A673 (cell line): Measurements from ENCODE around the gene TK2. TPM values are rescaled to one million over a fixed set of nuclear protein-coding genes. Genes with fewer than 3 reads are reported as not detected.

Experiments used
- BruUV-seq: library from RNA; stranded (reverse); fragments of 400-500 nt; replicated peaks from 2 replicates; lab custom pipeline; 2021; lab: Mats Ljungman, UMichigan
- CTCF ChIA-PET: fragments of 300-600 bp; sonication (Branson Sonifier 250); formaldehyde crosslinking; loops from one replicate; lab custom pipeline; 2022; ENCODE audit warnings: antibody characterized with exemption; lab: Charles Lee
- POLR2A ChIA-PET: fragments of 300-600 bp; sonication (Branson Sonifier 250); formaldehyde crosslinking; loops from one replicate; lab custom pipeline; 2022; ENCODE audit warnings: antibody characterized with exemption; ENCODE audit not compliant: low non-redundant PET; lab: Charles Lee
- DNase-seq: peaks from one replicate; pipeline ENCODE4 v3.0.0-alpha.2; 2015; ENCODE audit warnings: low spot score
- H3K27ac ChIP-seq: fragments of 200-600 bp; sonication (generic); 2 replicates; pipeline ENCODE4 v1.5.1; 2016; ENCODE audit warnings: mixed run types, low read depth, mild to moderate bottlenecking, mixed read lengths, antibody characterized with exemption, low read length; ENCODE audit not compliant: poor library complexity, severe bottlenecking
- H3K27me3 ChIP-seq: fragments of 200-600 bp; sonication (generic); replicated peaks from 2 replicates; pipeline ENCODE4 v1.6.1; 2017; ENCODE audit warnings: mixed run types, low read depth, mild to moderate bottlenecking, mixed read lengths, antibody characterized with exemption, low read length; ENCODE audit not compliant: insufficient read depth, poor library complexity
- H3K36me3 ChIP-seq: fragments of 200-600 bp; sonication (generic); 2 replicates; pipeline ENCODE4 v1.6.1; 2016; ENCODE audit warnings: mixed run types, mild to moderate bottlenecking, mixed read lengths, antibody characterized with exemption, low read length; ENCODE audit not compliant: insufficient read depth, poor library complexity, severe bottlenecking
- H3K4me1 ChIP-seq: fragments of 200-600 bp; sonication (generic); 2 replicates; pipeline ENCODE4 v1.6.1; 2017; ENCODE audit warnings: mixed run types, mild to moderate bottlenecking, mixed read lengths, antibody characterized with exemption, low read length; ENCODE audit not compliant: insufficient read depth, poor library complexity, severe bottlenecking
- H3K4me3 ChIP-seq: fragments of 200-600 bp; sonication (generic); 2 replicates; pipeline ENCODE4 v1.5.1; 2016; ENCODE audit warnings: low read depth, mixed run types, mild to moderate bottlenecking, mixed read lengths, low read length; ENCODE audit not compliant: poor library complexity, severe bottlenecking
- H3K9me3 ChIP-seq: fragments of 200-600 bp; sonication (generic); 2 replicates; pipeline ENCODE4 v1.6.1; 2016; ENCODE audit warnings: mixed run types, low read depth, mild to moderate bottlenecking, mixed read lengths, antibody characterized with exemption, low read length; ENCODE audit not compliant: poor library complexity, severe bottlenecking
- EZH2 ChIP-seq: fragments of 200-600 bp; sonication (generic); IDR thresholded peaks from 2 replicates; pipeline ENCODE4 v1.6.1; 2017; ENCODE audit warnings: borderline replicate concordance, low read depth, mild to moderate bottlenecking, mixed read lengths, antibody characterized with exemption, low read length; ENCODE audit not compliant: poor library complexity, severe bottlenecking
- intact Hi-C: fragments of 100-400 bp; cut with micrococcal nuclease; formaldehyde crosslinking; loops from one replicate; pipeline ENCODE4 v1.10.0; 2022; ENCODE audit not compliant: unreplicated experiment
- total RNA-seq: library from RNA; stranded (reverse); gene quantifications from 2 replicates; pipeline ENCODE4 v1.2.3, GENCODE V29; 2021
- TF ChIP-seq, protein P1 (sequence below): fragments of 300-800, 200-600 bp; sonication (generic); conservative IDR thresholded peaks from 2 replicates; pipeline ENCODE4 v1.5.1; 2017; ENCODE audit warnings: low read depth, mild to moderate bottlenecking, antibody characterized with exemption, low read length, moderate library complexity, mixed read lengths

TK2 gene
- total RNA-seq, 1 experiment from 2014 or later = 8.2 TPM

DNA sequence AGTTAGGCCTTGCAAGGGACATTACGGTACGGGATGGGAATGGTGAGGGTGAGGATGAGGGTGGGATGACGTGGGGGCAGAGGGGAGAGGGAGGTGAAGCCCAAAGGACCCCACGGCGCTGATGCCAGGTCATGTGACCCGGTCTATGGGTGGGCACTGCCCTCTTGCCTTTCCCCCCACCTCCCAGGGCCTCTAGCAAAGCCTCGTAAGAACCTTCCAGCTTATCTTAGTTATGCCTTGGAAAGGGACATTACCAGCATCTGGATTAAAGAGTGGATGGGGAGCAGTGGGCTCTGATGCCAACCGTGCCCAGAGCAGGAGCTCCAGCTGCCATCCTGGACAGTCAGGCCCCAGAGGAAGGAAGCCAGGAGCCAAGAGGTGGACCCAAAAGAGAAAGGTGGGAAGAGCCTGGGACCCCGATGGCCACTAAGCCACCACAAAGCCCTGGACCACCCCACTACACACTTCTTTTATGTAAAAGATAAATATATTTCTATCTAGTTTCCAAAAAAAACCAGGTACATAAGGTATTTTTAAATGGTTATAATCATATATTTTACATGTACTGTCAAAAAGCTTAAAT, 40.9 kb downstream of the TK2 start:
- no peak overlapping the region for H3K4me3 ChIP-seq
- H3K9me3 ChIP-seq = no peaks in the 10 kb centered on the region
- H3K4me1 ChIP-seq = no peaks in the 10 kb centered on the region
- H3K27ac ChIP-seq = no peak overlapping the region
- H3K27me3 ChIP-seq = no peaks in the 10 kb centered on the region
- DNase-seq = no peak
- no TSS peak for BruUV-seq
- POLR2A ChIA-PET = no interaction called here
- intact Hi-C loops = no loop called here
- CTCF ChIA-PET = no interaction called here
- H3K36me3 ChIP-seq = no peaks in the 10 kb centered on the region
- TF ChIP-seq, protein P1, sequence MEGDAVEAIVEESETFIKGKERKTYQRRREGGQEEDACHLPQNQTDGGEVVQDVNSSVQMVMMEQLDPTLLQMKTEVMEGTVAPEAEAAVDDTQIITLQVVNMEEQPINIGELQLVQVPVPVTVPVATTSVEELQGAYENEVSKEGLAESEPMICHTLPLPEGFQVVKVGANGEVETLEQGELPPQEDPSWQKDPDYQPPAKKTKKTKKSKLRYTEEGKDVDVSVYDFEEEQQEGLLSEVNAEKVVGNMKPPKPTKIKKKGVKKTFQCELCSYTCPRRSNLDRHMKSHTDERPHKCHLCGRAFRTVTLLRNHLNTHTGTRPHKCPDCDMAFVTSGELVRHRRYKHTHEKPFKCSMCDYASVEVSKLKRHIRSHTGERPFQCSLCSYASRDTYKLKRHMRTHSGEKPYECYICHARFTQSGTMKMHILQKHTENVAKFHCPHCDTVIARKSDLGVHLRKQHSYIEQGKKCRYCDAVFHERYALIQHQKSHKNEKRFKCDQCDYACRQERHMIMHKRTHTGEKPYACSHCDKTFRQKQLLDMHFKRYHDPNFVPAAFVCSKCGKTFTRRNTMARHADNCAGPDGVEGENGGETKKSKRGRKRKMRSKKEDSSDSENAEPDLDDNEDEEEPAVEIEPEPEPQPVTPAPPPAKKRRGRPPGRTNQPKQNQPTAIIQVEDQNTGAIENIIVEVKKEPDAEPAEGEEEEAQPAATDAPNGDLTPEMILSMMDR = no peak
- no peak for TF ChIP-seq EZH2

DNA sequence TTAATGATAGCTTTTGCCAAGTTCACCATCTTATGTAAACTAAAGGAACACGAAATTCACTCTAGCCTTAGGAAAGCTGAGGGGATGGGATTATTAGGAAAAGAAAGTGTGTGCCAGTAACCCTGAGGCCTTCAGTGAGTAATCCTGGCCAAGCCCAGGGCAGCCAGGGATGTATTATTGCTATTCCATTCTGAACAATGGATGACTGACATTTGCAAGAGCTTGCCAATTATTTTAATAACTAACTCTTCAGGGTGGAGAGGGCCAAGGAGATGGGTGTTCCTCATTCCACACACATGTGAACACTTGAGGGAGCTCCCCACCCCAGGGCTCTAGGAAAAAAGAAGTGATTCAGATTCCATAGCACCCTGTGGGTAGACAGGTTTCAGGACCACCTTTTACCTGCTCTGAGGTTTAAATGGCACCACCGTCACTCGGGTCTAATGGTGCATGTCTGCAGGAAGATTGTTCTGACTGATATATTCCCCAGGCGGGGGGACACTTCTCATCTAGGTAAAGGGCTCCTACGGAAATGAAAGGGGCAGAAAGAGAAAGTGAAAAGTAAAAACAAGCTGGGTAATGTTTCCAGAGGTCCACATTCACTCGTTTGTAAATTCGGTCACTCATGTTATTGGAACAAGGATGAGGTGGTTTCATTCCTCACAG, 41.5 kb downstream of the TK2 start:
- H3K4me3 ChIP-seq = no peak overlapping the region
- TF ChIP-seq, protein P1 = no peak
- no peak for TF ChIP-seq EZH2
- no peaks in the 10 kb centered on the region for H3K9me3 ChIP-seq
- H3K27me3 ChIP-seq = no peaks in the 10 kb centered on the region
- H3K36me3 ChIP-seq = no peaks in the 10 kb centered on the region
- CTCF ChIA-PET = interaction anchor here (0.6 kb wide), 1 partner anchor 19 kb away, joined by 8 read pairs; no protein-coding TSS in a partner anchor
- POLR2A ChIA-PET = no interaction called here
- intact Hi-C loops = no loop called here
- H3K27ac ChIP-seq = no peak overlapping the region
- H3K4me1 ChIP-seq = no peaks in the 10 kb centered on the region
- no peak for DNase-seq
- BruUV-seq = no TSS peak

- BruUV-seq = no TSS peak
- intact Hi-C loops = no loop called here
- POLR2A ChIA-PET = no interaction called here
- Histone ChIP-seq H3K9me3 (no peaks in the 10 kb centered on the region), H3K4me1 (no peaks in the 10 kb centered on the region), H3K27ac (no peak overlapping the region), H3K27me3 (no peaks in the 10 kb centered on the region), H3K4me3 (no peak overlapping the region), H3K36me3 (no peaks in the 10 kb centered on the region)
- TF ChIP-seq, protein P1 = no peak
- TF ChIP-seq EZH2 = no peak
- DNase-seq = no peak
- CTCF ChIA-PET = interaction anchor here (0.6 kb wide), 1 partner anchor 18 kb away, joined by 8 read pairs; no protein-coding TSS in a partner anchor
Observed at GRCh38 chr16:66507731-66508239, 42.1 kb downstream of the TK2 start.
